GM23248 (cell line): ENCODE results near the gene KCNJ6. TPM values are rescaled to one million over a fixed set of nuclear protein-coding genes. Genes with fewer than 3 reads are reported as not detected.

Experiments
- DNase-seq: peaks from one replicate; pipeline ENCODE4 v3.0.0-alpha.2; 2015
- H2AFZ ChIP-seq: fragments of 200-600 bp; sonication (generic); 2 replicates; pipeline ENCODE4 v1.6.1; 2016; ENCODE audit warnings: antibody characterized with exemption
- H3F3A ChIP-seq: fragments of 200-600 bp; sonication (generic); 2 replicates; pipeline ENCODE4 v1.6.1; 2016; ENCODE audit warnings: mild to moderate bottlenecking, antibody characterized with exemption, mixed run types; ENCODE audit not compliant: insufficient read depth
- H3K27ac ChIP-seq: fragments of 200-600 bp; sonication (generic); 2 replicates; pipeline ENCODE4 v1.5.1; 2016; ENCODE audit warnings: mild to moderate bottlenecking
- H3K27me3 ChIP-seq: fragments of 200-600 bp; sonication (generic); replicated peaks from 2 replicates; pipeline ENCODE4 v1.6.1; 2016; ENCODE audit warnings: mild to moderate bottlenecking; ENCODE audit not compliant: insufficient read depth
- H3K36me3 ChIP-seq: fragments of 200-600 bp; sonication (generic); 2 replicates; pipeline ENCODE4 v1.6.1; 2016; ENCODE audit warnings: low read depth, mild to moderate bottlenecking
- H3K4me1 ChIP-seq: fragments of 200-600 bp; sonication (generic); 2 replicates; pipeline ENCODE4 v1.6.1; 2016; ENCODE audit warnings: mild to moderate bottlenecking; ENCODE audit not compliant: insufficient read depth
- H3K4me2 ChIP-seq: fragments of 200-600 bp; sonication (generic); one replicate; pipeline ENCODE4 v1.6.1; 2016; ENCODE audit warnings: mild to moderate bottlenecking; ENCODE audit not compliant: unreplicated experiment
- H3K4me3 ChIP-seq: fragments of 200-600 bp; sonication (generic); 2 replicates; pipeline ENCODE4 v1.5.1; 2016; ENCODE audit warnings: mild to moderate bottlenecking
- H3K79me2 ChIP-seq: fragments of 200-600 bp; sonication (generic); 2 replicates; pipeline ENCODE4 v1.6.1; 2016; ENCODE audit warnings: mild to moderate bottlenecking; ENCODE audit not compliant: insufficient read depth
- H3K9ac ChIP-seq: fragments of 200-600 bp; sonication (generic); 2 replicates; pipeline ENCODE4 v1.6.1; 2016; ENCODE audit warnings: mild to moderate bottlenecking
- H3K9me2 ChIP-seq: fragments of 200-600 bp; sonication (generic); 2 replicates; pipeline ENCODE4 v1.6.1; 2016; ENCODE audit warnings: mixed run types, mild to moderate bottlenecking, moderate library complexity; ENCODE audit not compliant: insufficient read depth
- H3K9me3 ChIP-seq: fragments of 200-600 bp; sonication (generic); one replicate; pipeline ENCODE4 v1.6.1; 2017; ENCODE audit warnings: low read depth
- H4K20me1 ChIP-seq: fragments of 200-600 bp; sonication (generic); 2 replicates; pipeline ENCODE4 v1.6.0; 2016; ENCODE audit not compliant: insufficient read depth
- EZH2 ChIP-seq: fragments of 200-600 bp; sonication (generic); IDR thresholded peaks from 2 replicates; pipeline ENCODE4 v1.6.1; 2018; ENCODE audit warnings: antibody characterized with exemption, mild to moderate bottlenecking; ENCODE audit not compliant: insufficient read depth, poor library complexity, severe bottlenecking
- EZH2phosphoT487 ChIP-seq: fragments of 200-600 bp; sonication (generic); IDR thresholded peaks from 2 replicates; pipeline ENCODE4 v1.6.1; 2018; ENCODE audit warnings: antibody characterized with exemption, moderate library complexity, mild to moderate bottlenecking, low read depth; ENCODE audit not compliant: insufficient read depth
- WGBS, 2 experiments: methylation state at CpG; one replicate each; pipeline ENCODE4 v1.1.6; 2015 to 2017; ENCODE audit warnings: low lambda C conversion rate in 2 of 2, low coverage in 1 of 2; ENCODE audit errors: missing lambda C conversion rate in 2 of 2; 5-methylcytosine and 5-hydroxymethylcytosine counted together
- in situ Hi-C: fragments of 300-500 bp; cut with MboI; formaldehyde crosslinking; loops from 2 replicates; pipeline ENCODE4 v1.15.0; 2020
- polyA plus RNA-seq: library from polyadenylated mRNA; unstranded; fragments of >200 nt; fragmentation: Nextera tagmentation; extraction: Ambion mirVana; gene quantifications from 2 replicates; pipeline ENCODE4 v1.2.1, GENCODE V29; 2016
- total RNA-seq: library from RNA; depleted of rRNA; stranded (reverse); fragments of >200 nt; shearing (Covaris generic); gene quantifications from 2 replicates; pipeline ENCODE4 v1.2.3, GENCODE V29; 2014

The KCNJ6 gene
- total and polyA plus RNA-seq, 2 experiments from 2014 or later, result 0.11 TPM; not detected in 1

- H3K9me3 ChIP-seq, result no peaks in the 10 kb centered on the region
- in situ Hi-C loops, result no loop called here
- H3K4me2 ChIP-seq, result peak overlapping the region; percentile 85
- peak overlapping the region; percentile 91 for H3K9ac ChIP-seq
- peak overlapping the region; percentile 99 for H3K27ac ChIP-seq
- H4K20me1 ChIP-seq, result no peaks in the 10 kb centered on the region
- TF ChIP-seq EZH2phosphoT487 (no peak), EZH2 (no peak)
- H3K4me3 ChIP-seq, result peak overlapping the region; percentile 81
- peak; percentile 74 for DNase-seq
- no peaks in the 10 kb centered on the region for H3K36me3 ChIP-seq
- H2AFZ ChIP-seq, result peak overlapping the region; percentile 89
- no peaks in the 10 kb centered on the region for H3K79me2 ChIP-seq
- no peaks in the 10 kb centered on the region for H3K27me3 ChIP-seq
- H3F3A ChIP-seq, result peaks cover 11% of the 10 kb centered on the region; the same call in 1 of the 2 replicates
- 53 to 56% methylated on average over 14 of the region's 14 CpGs for WGBS, 2 experiments
- H3K4me1 ChIP-seq, result peaks cover 6% of the 10 kb centered on the region
- no peaks in the 10 kb centered on the region for H3K9me2 ChIP-seq
These were observed 350.6 kb downstream of the KCNJ6 start for GRCh38 chr21:37565530-37566223.

GRCh38 chr21:37564924-37565529, 351.2 kb downstream of the KCNJ6 start:
- no peaks in the 10 kb centered on the region for H3K9me3 ChIP-seq
- H3K36me3 ChIP-seq, result no peaks in the 10 kb centered on the region
- H4K20me1 ChIP-seq, result no peaks in the 10 kb centered on the region
- peak overlapping the region; percentile 91 for H3K9ac ChIP-seq
- no peaks in the 10 kb centered on the region for H3K27me3 ChIP-seq
- in situ Hi-C loops, result no loop called here
- peak overlapping the region; percentile 85 for H3K4me2 ChIP-seq
- H3K9me2 ChIP-seq, result no peaks in the 10 kb centered on the region
- no peaks in the 10 kb centered on the region for H3K79me2 ChIP-seq
- peak; percentile 41 for DNase-seq
- peak overlapping the region; percentile 81 for H3K4me3 ChIP-seq
- peak overlapping the region; percentile 99 for H3K27ac ChIP-seq
- peak overlapping the region; percentile 89 for H2AFZ ChIP-seq
- H3K4me1 ChIP-seq, result peaks cover 6% of the 10 kb centered on the region
- no peak for TF ChIP-seq EZH2
- no peak for TF ChIP-seq EZH2phosphoT487
- 77 to 79% methylated on average over 11 to 12 of the region's 12 CpGs for WGBS, 2 experiments
- peaks cover 11% of the 10 kb centered on the region; the same call in 1 of the 2 replicates for H3F3A ChIP-seq

GRCh38 chr21:37564341-37564923, 351.8 kb downstream of the KCNJ6 start:
- DNase-seq, result peak; percentile 99
- in situ Hi-C loops, result no loop called here
- no peaks in the 10 kb centered on the region for H3K79me2 ChIP-seq
- H3K9ac ChIP-seq, result peak overlapping the region; percentile 91
- no peaks in the 10 kb centered on the region for H3K9me3 ChIP-seq
- H3K27me3 ChIP-seq, result no peaks in the 10 kb centered on the region
- peak overlapping the region; percentile 85 for H3K4me2 ChIP-seq
- H3K4me3 ChIP-seq, result peak overlapping the region; percentile 81
- no peaks in the 10 kb centered on the region for H4K20me1 ChIP-seq
- 2 to 4% methylated on average over 12 to 14 of the region's 14 CpGs for WGBS, 2 experiments
- H2AFZ ChIP-seq, result peak overlapping the region; percentile 89
- H3K4me1 ChIP-seq, result peaks cover 6% of the 10 kb centered on the region
- H3F3A ChIP-seq, result peaks cover 11% of the 10 kb centered on the region; the same call in 1 of the 2 replicates
- no peaks in the 10 kb centered on the region for H3K36me3 ChIP-seq
- TF ChIP-seq EZH2phosphoT487 (no peak), EZH2 (no peak)
- H3K27ac ChIP-seq, result peak overlapping the region; percentile 99
- H3K9me2 ChIP-seq, result no peaks in the 10 kb centered on the region

- H4K20me1 ChIP-seq, result no peaks in the 10 kb centered on the region
- H3K9ac ChIP-seq, result peak overlapping the region; percentile 91
- in situ Hi-C loops, result no loop called here
- no peaks in the 10 kb centered on the region for H3K36me3 ChIP-seq
- peaks cover 6% of the 10 kb centered on the region for H3K4me1 ChIP-seq
- no peak for TF ChIP-seq EZH2
- TF ChIP-seq EZH2phosphoT487, result no peak
- peak overlapping the region; percentile 99 for H3K27ac ChIP-seq
- DNase-seq, result peak; percentile 98
- peak overlapping the region; percentile 85 for H3K4me2 ChIP-seq
- peaks cover 11% of the 10 kb centered on the region; the same call in 1 of the 2 replicates for H3F3A ChIP-seq
- H3K4me3 ChIP-seq, result peak overlapping the region; percentile 81
- no peaks in the 10 kb centered on the region for H3K9me3 ChIP-seq
- H3K27me3 ChIP-seq, result no peaks in the 10 kb centered on the region
- H2AFZ ChIP-seq, result peak overlapping the region; percentile 89
- H3K79me2 ChIP-seq, result no peaks in the 10 kb centered on the region
- no peaks in the 10 kb centered on the region for H3K9me2 ChIP-seq
- WGBS, 2 experiments, result 4% methylated on average over 47 to 53 of the region's 67 CpGs
These were observed 352.5 kb downstream of the KCNJ6 start for GRCh38 chr21:37563641-37564340.
